ENCODE results near the gene SCGB3A1. TPM values are rescaled to one million over a fixed set of nuclear protein-coding genes. Genes with fewer than 3 reads are reported as not detected.

The SCGB3A1 gene
- total RNA-seq, 2 donors from 2014 or later, result not detected

DNA sequence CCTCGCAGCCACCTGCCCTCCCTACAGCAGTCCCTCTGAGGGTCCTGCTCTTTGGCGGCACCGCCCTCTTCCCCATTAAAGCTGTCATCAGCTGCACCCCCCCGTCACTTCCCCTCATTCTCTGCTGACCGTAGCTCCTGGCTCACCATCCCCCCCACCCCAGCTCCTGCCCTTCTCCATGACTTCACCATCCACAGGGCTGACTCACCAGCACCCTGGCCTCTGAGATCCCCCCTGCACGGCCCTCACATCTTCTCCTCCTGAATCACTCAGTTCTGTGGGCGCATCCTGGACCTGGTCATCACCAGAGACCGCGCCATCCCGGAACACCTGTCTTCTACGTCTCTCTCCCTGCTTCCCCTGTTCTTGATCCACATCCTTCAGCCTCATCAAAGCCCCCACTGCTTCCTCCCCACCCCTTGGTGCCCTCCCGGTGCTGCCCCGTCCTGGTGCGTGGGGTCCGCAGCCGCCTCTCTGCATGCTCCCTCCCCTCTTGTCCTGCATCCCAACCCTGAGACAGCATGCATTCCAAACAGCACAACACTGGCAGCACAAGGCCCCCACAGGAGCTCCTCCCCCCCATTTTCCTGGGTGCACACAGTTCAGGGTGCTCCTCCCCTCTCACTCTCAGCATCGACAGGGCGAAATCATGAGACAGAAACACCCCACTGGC, 45.2 kb upstream of the SCGB3A1 start:
- DNase-seq (ENCODE audit: low spot score), result no peak
- no peaks in the 10 kb centered on the region for H3K9me3 ChIP-seq
- no peak overlapping the region for H3K4me3 ChIP-seq
- H3K27me3 ChIP-seq, result no peaks in the 10 kb centered on the region
- peaks cover 0 to 6% of the 10 kb centered on the region in 2 donors for H3K4me1 ChIP-seq
- H3K27ac ChIP-seq, result no peak overlapping the region
- no peaks in the 10 kb centered on the region for H3K36me3 ChIP-seq
- no peak for TF ChIP-seq CTCF (IDR thresholded peaks at IDR 0.05)

- no peaks in the 10 kb centered on the region for H3K9me3 ChIP-seq
- H3K27ac ChIP-seq, result no peak overlapping the region
- no peak for TF ChIP-seq CTCF (IDR thresholded peaks at IDR 0.05)
- H3K27me3 ChIP-seq, result no peaks in the 10 kb centered on the region
- DNase-seq (ENCODE audit: low spot score), result no peak
- H3K36me3 ChIP-seq, result no peaks in the 10 kb centered on the region
- H3K4me1 ChIP-seq, result peaks cover 0 to 6% of the 10 kb centered on the region in 2 donors
- no peak overlapping the region for H3K4me3 ChIP-seq
These were observed 44.7 kb upstream of the SCGB3A1 start for GRCh38 chr5:180636016-180636402.

DNA sequence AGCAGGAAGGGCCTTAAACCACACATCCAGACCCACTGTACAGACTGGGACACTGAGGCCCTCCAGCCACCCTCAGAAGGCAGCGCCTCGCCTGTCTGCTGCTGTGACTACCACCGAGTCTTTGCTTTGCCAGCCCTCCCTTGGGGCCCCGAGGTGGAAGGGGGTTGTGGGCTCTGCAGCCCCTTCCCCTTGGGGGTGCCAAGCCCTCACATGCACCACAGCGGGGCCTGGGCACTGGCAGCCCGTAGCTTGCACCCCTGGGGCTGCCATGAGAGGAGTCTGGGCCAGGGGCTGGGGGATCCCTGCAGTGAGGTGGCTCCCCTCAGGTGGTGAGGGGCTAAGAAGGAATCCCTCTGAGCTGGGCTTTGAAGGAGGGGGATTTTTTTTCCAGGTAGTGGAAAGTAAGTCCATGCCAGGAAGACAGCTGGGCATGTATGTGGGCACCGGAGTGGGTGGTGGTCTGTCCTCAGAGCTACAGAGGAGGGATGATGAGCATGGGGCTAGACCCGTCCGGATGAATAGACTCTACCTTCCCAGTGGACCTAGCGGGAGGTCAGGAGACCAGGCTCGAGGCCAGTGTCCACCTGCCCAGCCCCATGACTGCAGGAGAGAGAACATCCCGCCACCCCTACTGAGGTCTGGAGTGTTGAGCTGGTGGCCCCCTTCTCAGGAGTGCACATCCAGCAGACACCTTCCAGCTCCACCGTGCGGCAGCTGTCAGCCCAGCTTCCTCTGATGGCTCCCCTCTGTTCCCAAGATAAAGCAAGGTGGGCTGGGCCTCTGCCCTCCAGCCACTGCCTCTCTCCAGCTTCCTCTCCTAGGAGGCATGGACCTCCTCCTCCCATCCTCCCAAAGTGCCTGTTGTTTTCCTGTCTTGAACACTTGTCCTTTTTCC, 42.2 kb upstream of the SCGB3A1 start:
- no peak for TF ChIP-seq CTCF (IDR thresholded peaks at IDR 0.05)
- no peak for DNase-seq (ENCODE audit: low spot score)
- no peaks in the 10 kb centered on the region for H3K4me1 ChIP-seq
- H3K4me3 ChIP-seq, result no peak overlapping the region
- no peak overlapping the region for H3K27ac ChIP-seq
- H3K9me3 ChIP-seq, result no peaks in the 10 kb centered on the region
- H3K27me3 ChIP-seq, result no peaks in the 10 kb centered on the region
- no peaks in the 10 kb centered on the region for H3K36me3 ChIP-seq

GRCh38 chr5:180632768-180633167, 41.5 kb upstream of the SCGB3A1 start:
- H3K9me3 ChIP-seq, result no peaks in the 10 kb centered on the region
- no peak overlapping the region for H3K27ac ChIP-seq
- DNase-seq (ENCODE audit: low spot score), result no peak
- H3K36me3 ChIP-seq, result no peaks in the 10 kb centered on the region
- no peak for TF ChIP-seq CTCF (IDR thresholded peaks at IDR 0.05)
- no peaks in the 10 kb centered on the region for H3K4me1 ChIP-seq
- H3K27me3 ChIP-seq, result no peaks in the 10 kb centered on the region
- no peak overlapping the region for H3K4me3 ChIP-seq

DNA sequence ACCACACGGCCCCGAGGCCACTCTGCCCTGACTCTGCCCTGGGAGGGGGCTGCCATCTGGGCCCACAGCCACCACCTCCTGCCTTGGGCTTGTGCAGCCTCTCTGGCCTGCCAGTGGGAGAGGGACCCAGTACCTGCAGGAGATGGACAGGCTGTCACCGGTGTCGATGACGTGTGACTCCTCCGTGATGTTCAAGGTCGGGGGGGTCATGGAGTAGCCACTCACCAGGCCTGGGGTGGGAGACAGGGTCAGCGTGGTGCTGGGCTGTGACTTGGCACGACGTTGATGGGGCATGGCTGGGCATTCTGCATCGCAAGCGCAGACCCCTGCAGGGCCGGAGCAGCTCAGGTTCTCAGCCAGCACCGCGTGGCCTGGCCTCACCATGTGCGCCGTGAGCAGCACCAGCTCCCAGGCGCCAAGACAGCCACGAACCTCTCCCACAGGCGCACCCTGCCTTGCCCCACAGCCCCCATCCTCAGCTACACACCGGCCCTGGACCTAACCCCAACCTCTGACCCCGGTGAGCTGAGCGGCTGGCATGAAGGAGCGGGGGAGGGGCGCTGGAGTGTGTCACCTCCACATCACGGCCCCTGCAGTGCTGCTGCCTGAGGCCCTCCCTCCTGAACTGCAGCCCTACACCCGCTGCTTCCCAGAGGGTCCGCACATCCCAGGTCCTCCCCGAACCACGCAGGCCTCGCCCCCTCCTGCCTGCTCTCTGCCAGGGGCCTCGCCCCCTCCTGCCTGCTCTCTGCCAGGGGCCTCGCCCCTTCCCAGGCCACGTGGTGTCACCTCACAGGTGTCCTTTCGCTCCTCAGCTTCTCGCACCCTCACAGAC, 40.5 kb upstream of the SCGB3A1 start:
- Histone ChIP-seq H3K36me3 (no peaks in the 10 kb centered on the region), H3K27ac (no peak overlapping the region), H3K9me3 (no peaks in the 10 kb centered on the region), H3K27me3 (no peaks in the 10 kb centered on the region), H3K4me1 (no peaks in the 10 kb centered on the region), H3K4me3 (no peak overlapping the region)
- no peak for TF ChIP-seq CTCF (IDR thresholded peaks at IDR 0.05)
- DNase-seq (ENCODE audit: low spot score), result no peak

All from right atrium auricular region (tissue), 2 donors.